ENCODE data around the gene EHD4.

EHD4 gene

DNA sequence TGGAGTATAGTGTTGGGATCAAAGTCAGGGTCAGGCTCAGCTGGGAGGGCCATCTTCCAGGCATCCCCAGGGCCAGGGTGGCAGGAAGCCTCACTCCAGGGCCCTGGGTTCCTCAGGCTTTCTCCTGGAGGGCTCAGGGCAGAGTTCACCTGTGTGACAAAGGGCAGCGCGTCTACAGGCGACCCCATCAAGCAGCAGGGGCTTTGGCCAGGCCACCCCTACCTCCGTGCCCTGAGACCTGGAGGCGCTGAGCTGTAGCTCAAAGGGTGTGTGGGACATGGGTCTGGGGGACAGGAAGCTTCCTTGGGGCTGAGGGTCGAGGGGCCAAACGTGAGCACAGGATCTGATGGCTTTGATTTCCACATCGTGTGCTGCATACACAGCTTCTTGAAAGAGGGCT lies 91.3 kb downstream of the EHD4 start:
- DNase-seq (ENCODE audit: low spot score), result no peak

DNA sequence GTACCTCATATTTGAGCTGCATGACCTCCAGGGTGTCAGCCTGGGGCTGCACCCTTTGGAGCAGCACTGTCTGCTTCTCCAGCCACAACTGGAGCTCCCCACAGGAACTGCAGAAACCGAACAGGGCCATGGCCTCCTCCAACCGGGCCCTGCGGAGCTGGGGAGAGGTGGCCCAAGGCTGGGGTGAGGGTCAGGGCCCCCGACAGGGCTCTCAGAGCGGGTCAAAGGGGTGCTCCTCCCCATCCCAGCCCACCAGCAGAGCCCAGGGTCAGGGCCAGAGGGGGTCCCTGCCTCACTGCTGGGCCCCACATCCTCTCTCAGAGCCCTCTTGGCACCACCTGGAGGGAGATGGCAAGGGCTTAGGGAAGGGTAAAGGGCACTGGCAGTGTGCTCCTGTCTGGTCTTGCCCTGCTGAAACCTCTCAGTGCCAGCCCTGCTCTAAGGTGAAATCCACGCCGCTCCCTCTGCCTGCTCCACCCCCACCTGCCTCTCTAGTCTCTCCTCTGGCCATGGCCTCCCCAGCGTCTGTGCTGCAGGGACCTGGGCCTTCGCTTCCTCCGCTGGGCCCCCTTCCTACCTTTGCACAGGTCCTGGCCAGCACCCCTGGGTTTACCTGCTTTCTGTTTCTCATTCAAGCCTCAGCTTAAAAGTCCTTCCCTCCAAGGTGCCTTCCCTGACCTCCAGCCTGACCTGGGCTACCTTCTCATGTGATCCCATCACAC lies 92.0 kb downstream of the EHD4 start:
- DNase-seq (ENCODE audit: low spot score), result no peak

DNA sequence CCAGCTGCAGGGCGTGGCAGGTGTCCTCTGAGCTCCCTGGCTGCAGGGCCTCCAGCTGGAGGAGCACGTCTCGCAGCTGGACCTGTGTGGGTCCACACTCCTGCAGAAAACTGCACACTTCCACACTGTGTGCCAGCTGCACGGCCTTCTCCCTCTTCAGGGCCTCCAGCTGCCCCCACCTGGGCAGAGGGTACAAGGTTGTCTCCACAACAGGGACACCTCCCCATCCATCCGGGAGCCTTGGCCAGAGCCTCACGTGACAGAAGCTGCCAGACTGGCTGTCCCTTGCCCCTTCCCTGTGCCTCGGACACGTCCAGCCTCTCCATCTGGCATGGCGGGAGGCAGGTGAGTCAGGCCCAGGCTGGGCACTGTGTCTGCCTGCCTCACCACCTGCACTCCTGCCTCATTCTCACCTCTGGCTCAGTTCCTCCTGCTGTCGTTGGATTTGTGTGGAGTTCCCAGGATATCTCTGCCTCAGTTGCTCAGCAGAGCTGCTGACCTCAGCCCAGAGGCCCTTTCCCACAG lies 93.0 kb downstream of the EHD4 start:
- no peak for DNase-seq (ENCODE audit: low spot score)

DNA sequence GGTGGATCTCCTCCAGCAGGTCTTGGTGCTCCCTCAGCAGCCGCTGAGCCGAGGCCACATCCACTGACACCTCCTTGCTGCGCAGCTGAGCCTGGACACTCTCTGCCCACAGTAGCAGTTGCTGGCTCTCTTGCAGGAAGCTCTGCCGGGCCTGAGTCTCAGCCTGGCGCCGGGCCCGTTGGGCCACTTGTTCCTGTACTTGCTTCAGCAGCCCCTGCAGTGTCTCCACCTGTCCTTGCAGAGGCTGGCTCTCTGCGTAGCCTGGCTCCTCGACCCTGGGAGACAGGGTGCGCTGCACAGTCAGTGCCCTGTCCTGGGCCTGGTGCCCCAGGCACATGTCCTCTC lies 94.0 kb downstream of the EHD4 start:
- no peak for DNase-seq (ENCODE audit: low spot score)

GRCh38 chr15:41877631-41878354 lies 94.6 kb downstream of the EHD4 start:
- no peak for DNase-seq (ENCODE audit: low spot score)

DNA sequence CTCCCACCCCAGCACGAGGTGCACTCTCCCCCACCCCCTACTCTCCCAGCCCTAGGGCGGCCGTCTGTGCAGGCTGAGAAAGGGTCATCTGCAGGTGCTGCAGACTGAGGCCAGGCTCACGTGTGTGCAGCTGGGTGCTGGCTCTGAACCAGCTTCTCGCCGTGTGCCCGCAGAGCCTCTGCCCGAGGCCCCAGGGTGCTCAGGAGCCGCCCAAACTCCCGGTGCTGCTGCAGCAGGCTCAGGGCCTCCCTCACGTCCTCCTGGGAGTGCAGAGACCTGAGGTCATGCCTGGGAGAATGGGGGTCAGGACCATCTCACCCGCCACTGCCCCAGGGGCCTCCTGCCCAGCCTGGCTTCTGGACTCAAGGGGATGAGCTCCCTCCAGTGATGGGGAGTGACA lies 95.7 kb downstream of the EHD4 start:
- no peak for DNase-seq (ENCODE audit: low spot score)

DNA sequence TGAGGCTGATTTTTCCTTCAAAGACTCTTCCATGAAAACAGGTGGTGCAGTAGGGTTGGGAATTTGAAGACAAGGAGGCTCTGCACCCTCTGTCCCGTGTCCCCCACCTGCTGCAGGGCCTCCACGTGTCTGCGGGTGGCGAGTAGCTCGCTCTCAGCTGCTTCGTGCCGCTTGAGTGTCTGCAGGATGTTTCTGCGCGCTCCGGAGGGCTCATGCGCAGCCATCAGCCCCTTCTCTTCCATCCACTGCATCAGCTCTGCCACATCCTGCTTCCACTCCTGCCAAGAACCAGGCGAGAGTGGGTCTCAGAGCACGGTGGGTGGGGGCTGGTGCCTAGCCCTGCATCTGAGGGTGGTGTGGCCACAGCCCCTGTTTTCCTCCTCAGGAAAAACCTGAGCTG lies 96.3 kb downstream of the EHD4 start:
- DNase-seq (ENCODE audit: low spot score), result peak; percentile 45

GRCh38 chr15:41874736-41875135 lies 97.6 kb downstream of the EHD4 start:
- DNase-seq (ENCODE audit: low spot score), result no peak

DNA sequence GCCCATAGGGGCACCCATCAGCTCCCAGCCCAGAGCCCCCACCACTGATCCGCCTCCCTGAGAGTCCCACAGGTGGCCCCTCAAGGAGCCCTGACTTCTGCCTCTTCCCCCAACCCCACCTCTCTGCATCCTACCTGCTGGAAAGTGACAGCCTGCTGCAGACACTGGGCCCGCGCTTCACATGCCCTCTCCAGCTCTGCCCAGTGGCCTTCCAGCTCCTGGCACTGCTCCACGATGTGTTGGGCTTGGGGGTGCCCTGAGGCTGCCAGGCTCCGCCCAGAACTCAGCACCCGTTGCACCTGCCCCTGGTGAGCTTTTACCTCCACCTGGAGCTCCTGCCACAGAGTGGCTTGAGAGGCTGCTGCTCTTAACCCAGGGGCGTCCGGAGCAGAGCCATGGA lies 98.6 kb downstream of the EHD4 start:
- no peak for DNase-seq (ENCODE audit: low spot score)

- no peak for DNase-seq (ENCODE audit: low spot score)
These were observed 100.1 kb downstream of the EHD4 start for GRCh38 chr15:41872166-41872747.

GRCh38 chr15:41871175-41871905 lies 101.0 kb downstream of the EHD4 start:
- DNase-seq (ENCODE audit: low spot score), result no peak

DNA sequence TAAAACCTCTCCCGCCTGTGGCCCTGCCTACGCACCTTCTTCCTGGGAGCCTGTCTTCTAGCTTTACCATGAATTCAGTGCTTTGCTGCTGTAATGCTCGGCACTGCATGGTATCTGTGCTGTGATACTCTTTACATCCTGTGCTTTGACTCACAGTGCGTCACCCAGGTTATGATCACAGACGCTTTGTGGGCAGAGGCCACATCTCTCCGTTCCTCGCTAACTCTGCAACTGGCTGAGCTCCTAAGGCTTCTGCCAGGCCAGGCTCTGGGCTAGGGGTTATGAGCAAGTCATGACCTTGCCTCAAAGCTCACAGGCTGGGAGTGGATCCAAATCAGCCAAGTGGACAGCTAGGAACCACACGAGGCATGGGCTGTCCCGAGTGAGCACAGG lies 101.7 kb downstream of the EHD4 start:
- DNase-seq (ENCODE audit: low spot score), result no peak

DNA sequence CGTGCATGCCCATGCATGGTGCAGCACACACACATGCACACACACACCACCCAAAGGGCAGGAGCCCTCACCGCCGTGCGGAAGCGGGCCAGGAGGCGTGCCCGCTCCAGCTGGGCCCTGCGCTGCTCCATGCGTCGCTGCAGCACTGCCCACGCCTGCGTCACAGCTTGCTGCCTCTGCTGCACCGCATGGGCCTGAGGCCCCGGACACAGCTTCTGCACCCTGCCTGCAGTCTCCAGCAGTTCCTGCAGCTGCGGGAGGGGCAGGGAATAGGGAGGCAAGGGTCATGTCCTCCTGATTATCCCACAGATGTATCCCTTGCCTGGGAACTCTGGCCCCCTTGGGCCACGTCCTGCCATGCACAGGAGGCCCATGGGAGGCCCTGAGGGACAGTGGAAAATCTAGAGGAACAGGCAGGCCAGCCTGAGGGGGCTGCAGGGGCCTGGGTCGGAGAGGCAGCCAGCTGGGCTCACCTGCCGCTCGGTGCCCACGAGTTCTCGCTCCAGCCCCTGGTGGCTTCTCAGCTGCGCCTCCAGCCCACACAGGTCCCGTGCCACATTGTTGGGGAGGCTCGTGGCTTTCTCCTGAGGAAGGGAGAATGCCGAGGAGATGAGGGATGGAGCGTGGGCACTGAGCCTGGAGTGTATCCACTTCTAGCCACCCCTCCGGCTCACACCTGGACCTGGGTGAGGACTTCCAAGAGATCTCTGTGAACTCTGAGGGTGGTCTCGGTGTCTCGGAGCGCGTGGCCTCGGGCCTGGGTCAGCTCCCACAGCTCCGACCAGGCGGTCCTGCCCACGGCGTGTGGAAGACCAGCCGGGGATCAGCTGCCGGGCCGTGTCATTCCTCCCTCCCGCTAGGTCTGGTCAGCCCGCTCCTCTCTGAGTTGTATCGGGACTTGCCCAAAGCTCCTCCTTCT lies 102.3 kb downstream of the EHD4 start:
- no peak for DNase-seq (ENCODE audit: low spot score)

DNA sequence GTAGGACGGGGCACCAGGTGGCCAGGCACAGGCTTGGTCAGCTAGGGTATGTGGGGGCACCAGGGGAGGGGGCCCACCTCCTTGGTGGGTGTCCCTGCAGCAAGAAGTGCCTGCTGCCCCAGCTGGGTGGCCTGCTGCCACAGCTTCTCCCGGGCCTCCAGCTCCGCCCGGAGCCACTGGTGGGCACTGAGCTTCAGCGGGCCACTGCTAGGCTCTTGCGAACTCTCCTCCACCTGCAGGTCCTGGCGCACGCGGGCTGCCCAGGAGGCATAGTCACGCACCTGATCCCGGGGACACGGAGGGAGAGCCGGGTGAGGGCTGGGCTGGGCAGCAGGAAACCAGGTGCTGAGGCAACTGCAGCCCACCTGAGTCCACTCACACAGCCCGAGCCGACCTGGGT lies 104.0 kb downstream of the EHD4 start:
- DNase-seq (ENCODE audit: low spot score), result no peak

GRCh38 chr15:41866872-41867579 lies 105.3 kb downstream of the EHD4 start:
- DNase-seq (ENCODE audit: low spot score), result no peak

GRCh38 chr15:41866263-41866703 lies 106.1 kb downstream of the EHD4 start:
- no peak for DNase-seq (ENCODE audit: low spot score)

DNA sequence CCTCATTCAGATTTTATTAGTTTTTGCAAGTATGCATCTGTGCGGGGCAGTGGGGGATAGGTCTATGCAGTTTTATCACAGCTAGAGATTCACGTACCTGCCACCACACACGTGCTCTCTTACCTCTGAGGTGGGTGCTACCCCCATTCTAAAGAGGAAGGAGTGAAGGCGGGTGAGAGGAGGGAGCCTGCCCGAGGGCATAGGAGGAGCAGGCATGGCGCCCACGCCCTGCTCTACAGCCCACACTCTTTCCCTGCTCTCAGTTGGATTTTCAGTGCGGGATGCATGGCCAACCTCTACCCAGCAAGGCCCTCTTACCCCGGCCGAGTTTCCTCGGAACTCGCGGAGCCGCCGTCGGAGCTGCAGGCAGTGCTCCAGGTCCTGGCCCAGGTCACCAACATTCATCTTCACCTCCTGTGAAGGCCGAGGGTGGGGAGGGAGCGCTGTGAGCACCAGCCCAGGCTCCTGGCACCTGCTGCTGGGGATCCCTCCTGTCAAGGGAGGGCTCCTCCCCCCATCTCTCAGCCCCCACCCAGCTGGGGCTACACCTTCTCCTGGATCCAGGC lies 106.8 kb downstream of the EHD4 start:
- no peak for DNase-seq (ENCODE audit: low spot score)

DNA sequence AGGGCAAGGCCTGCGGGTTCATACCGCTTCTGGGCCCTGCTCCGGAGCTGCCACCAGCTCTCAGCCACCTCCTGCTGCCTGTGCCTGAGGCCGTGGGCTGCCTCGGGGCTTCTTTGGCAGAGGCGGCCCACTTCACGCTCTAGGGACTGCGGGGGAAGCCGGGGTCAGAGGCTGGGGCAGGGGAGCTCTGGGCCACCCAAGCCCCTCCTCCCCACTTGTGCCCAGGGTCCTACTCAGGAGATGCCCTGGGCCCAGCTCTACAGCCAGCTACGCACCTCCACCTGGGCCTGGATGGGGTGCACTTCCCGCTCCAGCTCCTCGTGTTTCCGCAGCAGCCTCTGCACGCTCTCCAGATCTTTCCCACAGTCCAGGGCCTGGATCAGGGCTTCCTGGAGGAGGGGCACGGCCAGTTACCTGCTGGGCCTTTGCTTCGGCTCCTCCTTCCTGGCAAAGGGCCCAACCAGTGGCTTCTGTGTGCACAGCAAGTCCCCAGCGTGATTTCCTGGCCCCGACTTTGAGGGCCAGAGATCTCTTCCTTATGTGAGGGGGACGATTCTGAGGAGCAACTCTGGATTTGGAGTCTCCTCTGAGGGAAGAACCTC lies 109.7 kb downstream of the EHD4 start:
- DNase-seq (ENCODE audit: low spot score), result no peak

GRCh38 chr15:41861736-41862356 lies 110.5 kb downstream of the EHD4 start:
- no peak for DNase-seq (ENCODE audit: low spot score)
